HepG2 (cell line): Measurements from ENCODE around the gene CRLF1. TPM values are rescaled to one million over a fixed set of nuclear protein-coding genes. Genes with fewer than 3 reads are reported as not detected.

ENCODE experiments used
- ATAC-seq: fragments of 200-7000 bp; cut with Tn5 transposase; 3 replicates; pipeline ENCODE4 v1.9.1; 2020; ENCODE audit warnings: mild to moderate bottlenecking, moderate library complexity
- BruUV-seq: library from RNA; stranded (reverse); fragments of 400-500 nt; replicated peaks from 2 replicates; lab custom pipeline; 2021; lab: Mats Ljungman, UMichigan
- CTCF ChIA-PET: fragments of 300-600 bp; formaldehyde crosslinking; extraction: SDS; loops from one replicate; lab custom pipeline; 2021; ENCODE audit warnings: low total read pairs, inconsistent platforms, low intra/inter-chr PET ratio; lab: Yijun Ruan, JAX
- POLR2A ChIA-PET: fragments of 350-600 bp; sonication (Branson Sonifier 250); formaldehyde crosslinking; loops from one replicate; lab custom pipeline; 2020; ENCODE audit warnings: antibody characterized with exemption, inconsistent platforms; lab: Yijun Ruan, JAX
- DNase-seq: peaks from one replicate; pipeline ENCODE4 v3.0.0-alpha.2; 2015; ENCODE audit warnings: low spot score
- FAIRE-seq: peaks from 3 replicates; lab custom pipeline; 2011; peaks lifted over from hg19 to GRCh38; lab: Jason Lieb, UNC
- H2AFZ ChIP-seq: one replicate; pipeline ENCODE4 v1.6.1; 2011; ENCODE audit warnings: low read length, inconsistent platforms
- H3K27ac ChIP-seq: fragments of 300-600 bp; 3 replicates; pipeline ENCODE4 v1.8.0; 2011; ENCODE audit warnings: mixed run types, mild to moderate bottlenecking, mixed read lengths, low read length, inconsistent platforms; ENCODE audit not compliant: insufficient read depth; ENCODE audit errors: extremely low read length
- H3K27me3 ChIP-seq, 2 experiments: fragments of 200-600 bp in 1 of 2; 2 replicates in 1 of 2; 3 replicates in 1 of 2; pipeline versions ENCODE4 v1.6.0 to v1.8.0; 2011; ENCODE audit warnings: low read length in 2 of 2, mild to moderate bottlenecking in 2 of 2, moderate library complexity in 2 of 2, inconsistent platforms in 1 of 2; ENCODE audit not compliant: insufficient read depth in 2 of 2, control insufficient read depth in 1 of 2
- H3K36me3 ChIP-seq, 2 experiments: fragments of 200-600 bp in 1 of 2; replicated peaks in 1 of 2; 2 replicates in 1 of 2; 3 replicates in 1 of 2; pipeline versions ENCODE4 v1.5.1 to v1.8.0; 2011; ENCODE audit warnings: low read length in 2 of 2, inconsistent platforms in 1 of 2; ENCODE audit not compliant: insufficient read depth in 2 of 2, control insufficient read depth in 1 of 2
- H3K4me1 ChIP-seq: 2 replicates; pipeline ENCODE4 v1.5.1; 2012; ENCODE audit warnings: low read length, inconsistent platforms; ENCODE audit not compliant: insufficient read depth
- H3K4me2 ChIP-seq: 2 replicates; pipeline ENCODE4 v1.6.0; 2011; ENCODE audit warnings: low read depth, low read length, inconsistent platforms
- H3K4me3 ChIP-seq, 3 experiments: fragments of 200-600 bp in 1 of 3; sonication (generic), shearing (Covaris generic) in 1 of 3; replicated peaks in 1 of 3; 2 replicates each; pipeline ENCODE4 v1.5.1; 2011 to 2016; ENCODE audit warnings: low read length in 3 of 3, inconsistent platforms in 2 of 3, low read depth in 2 of 3, mild to moderate bottlenecking in 2 of 3, control low read depth in 1 of 3, mixed read lengths in 1 of 3; ENCODE audit not compliant: insufficient read depth in 1 of 3
- H3K79me2 ChIP-seq: one replicate; pipeline ENCODE4 v1.6.1; 2011; ENCODE audit warnings: low read length, inconsistent platforms; ENCODE audit not compliant: insufficient read depth
- H3K9ac ChIP-seq: 2 replicates; pipeline ENCODE4 v1.6.0; 2011; ENCODE audit warnings: mild to moderate bottlenecking, low read depth, low read length, inconsistent platforms; ENCODE audit not compliant: insufficient read depth
- H3K9me3 ChIP-seq: 2 replicates; pipeline ENCODE4 v1.5.1; 2012; ENCODE audit warnings: mild to moderate bottlenecking, low read length
- H4K20me1 ChIP-seq: 2 replicates; pipeline ENCODE4 v1.6.0; 2011; ENCODE audit warnings: inconsistent platforms, mild to moderate bottlenecking, low read length, moderate library complexity; ENCODE audit not compliant: insufficient read depth
- ARNT2 ChIP-seq: sonication (generic); formaldehyde crosslinking; IDR thresholded peaks from 2 replicates; pipeline ENCODE4 v1.8.0; 2022; ENCODE audit warnings: mild to moderate bottlenecking, low read depth, missing genetic modification reagents, moderate library complexity
- ATRX ChIP-seq: sonication (generic); formaldehyde crosslinking; IDR thresholded peaks from 2 replicates; pipeline ENCODE4 v1.4.0; 2020; ENCODE audit warnings: missing genetic modification reagents, borderline replicate concordance
- CREB3 ChIP-seq: sonication (generic); formaldehyde crosslinking; IDR thresholded peaks from 2 replicates; pipeline ENCODE4 v1.5.0; 2020; ENCODE audit warnings: missing genetic modification reagents
- EHMT2 ChIP-seq: fragments of 200-600 bp; sonication (generic); IDR thresholded peaks from 2 replicates; pipeline ENCODE4 v1.7.0; 2017; ENCODE audit warnings: antibody characterized with exemption, low read depth, low read length, borderline replicate concordance
- HDAC2 ChIP-seq: sonication (generic); formaldehyde crosslinking; IDR thresholded peaks from 2 replicates; pipeline ENCODE4 v1.4.0; 2020; ENCODE audit warnings: missing genetic modification reagents
- IKZF4 ChIP-seq: sonication (generic); formaldehyde crosslinking; IDR thresholded peaks from 2 replicates; pipeline ENCODE4 v1.5.1; 2020; ENCODE audit warnings: borderline replicate concordance, mild to moderate bottlenecking, low read depth, missing genetic modification reagents; ENCODE audit errors: not compliant biosample characterization
- IRX3 ChIP-seq: sonication (generic); formaldehyde crosslinking; IDR thresholded peaks from 2 replicates; pipeline ENCODE4 v1.8.1; 2023; ENCODE audit warnings: mild to moderate bottlenecking, low read depth, missing genetic modification reagents, borderline replicate concordance
- KDM5B ChIP-seq: sonication (generic); formaldehyde crosslinking; IDR thresholded peaks from 2 replicates; pipeline ENCODE4 v1.4.0; 2020; ENCODE audit warnings: missing genetic modification reagents, mild to moderate bottlenecking, borderline replicate concordance
- MLLT10 ChIP-seq: sonication (generic); formaldehyde crosslinking; IDR thresholded peaks from 2 replicates; pipeline ENCODE4 v1.4.0; 2020; ENCODE audit warnings: missing genetic modification reagents
- SNRNP70 ChIP-seq: fragments of 200-400 bp; formaldehyde crosslinking; IDR thresholded peaks from 2 replicates; pipeline ENCODE4 v1.6.1; 2017; ENCODE audit warnings: mild to moderate bottlenecking, low read depth, low read length, moderate library complexity
- TFE3 ChIP-seq: IDR thresholded peaks from 2 replicates; pipeline ENCODE4 v1.6.1; 2016
- ZBTB10 ChIP-seq: sonication (generic); formaldehyde crosslinking; IDR thresholded peaks from 2 replicates; pipeline ENCODE4 v1.4.0; 2020; ENCODE audit warnings: missing genetic modification reagents, borderline replicate concordance
- ZFP90 ChIP-seq: sonication (generic); formaldehyde crosslinking; IDR thresholded peaks from 2 replicates; pipeline ENCODE4 v1.8.0; 2022; ENCODE audit warnings: missing genetic modification reagents, mild to moderate bottlenecking, inconsistent platforms, borderline replicate concordance
- ZNF710 ChIP-seq: sonication (generic); formaldehyde crosslinking; IDR thresholded peaks from 2 replicates; pipeline ENCODE4 v1.5.0; 2020; ENCODE audit warnings: mild to moderate bottlenecking, missing genetic modification reagents, borderline replicate concordance
- ZNF724P ChIP-seq: sonication (generic); formaldehyde crosslinking; IDR thresholded peaks from 2 replicates; pipeline ENCODE4 v1.8.0; 2022; ENCODE audit warnings: missing genetic modification reagents, borderline replicate concordance
- ZNF83 ChIP-seq: sonication (generic); formaldehyde crosslinking; IDR thresholded peaks from 2 replicates; pipeline ENCODE4 v1.4.0; 2020; ENCODE audit warnings: missing genetic modification reagents, mild to moderate bottlenecking, borderline replicate concordance
- WGBS: methylation state at CpG from one replicate; pipeline ENCODE4 v1.1.6; 2017; ENCODE audit warnings: low lambda C conversion rate; 5-methylcytosine and 5-hydroxymethylcytosine counted together
- in situ Hi-C: cut with HindIII; loops from 2 replicates; pipeline ENCODE4 v1.10.0; 2017; ENCODE audit warnings: low pct_unique_long_range_greater_than_20kb; ENCODE audit not compliant: extremely low pct_ligation_motif_present
- intact Hi-C: fragments of 100-400 bp; cut with micrococcal nuclease; formaldehyde crosslinking; loops from one replicate; pipeline ENCODE4 v1.10.0; 2022; ENCODE audit not compliant: unreplicated experiment
- polyA plus RNA-seq, 8 experiments: library from polyadenylated mRNA; depleted of rRNA in 3 of 8; stranded (reverse) in 7 of 8; unstranded in 1 of 8; fragments of >200 nt; fragmentation: Illumina TruSeq in 4 of 8; extraction: Trizol in 4 of 8; gene quantifications; 2 replicates each; pipeline versions ENCODE4 v1.2.1 to v1.2.3, GENCODE V29; 2011 to 2016; ENCODE audit warnings: low read depth in 4 of 8, missing spikeins in 1 of 8, mixed read lengths in 1 of 8; ENCODE audit not compliant: insufficient read depth in 1 of 8
- total RNA-seq, 5 experiments: library from RNA; depleted of rRNA; stranded (reverse); fragments of >200 nt; fragmentation: Illumina TruSeq; extraction: Trizol; gene quantifications; 2 replicates each; pipeline ENCODE4 v1.2.3, GENCODE V29; 2016; ENCODE audit warnings: low read depth in 1 of 5

Gene CRLF1
- total and polyA plus RNA-seq, 2 of the 13 experiments (the other 11 are each of a cell fraction or from before 2014, with no cell fraction given) = 217 to 296 TPM

- TF ChIP-seq ZNF83 (CRISPR knock-in tag) (no peak), MLLT10 (no peak), IKZF4 (CRISPR knock-in tag) (no peak), ZNF710 (CRISPR knock-in tag) (no peak), IRX3 (CRISPR knock-in tag) (no peak)
These were observed 42.9 kb upstream of the CRLF1 start (continued) for GRCh38 chr19:18649371-18650020.

- 98% methylated on average over 13 of the region's 13 CpGs for WGBS
- Histone ChIP-seq H3K9me3 (no peaks in the 10 kb centered on the region), H3K27me3 (no peaks in the 10 kb centered on the region), H3K9ac (no peak overlapping the region), H3K27ac (no peak overlapping the region), H4K20me1 (no peaks in the 10 kb centered on the region), H3K36me3 (no peaks in the 10 kb centered on the region; a peak in 1 of 5 replicates), H3K79me2 (peaks cover 4% of the 10 kb centered on the region), H2AFZ (no peak overlapping the region), H3K4me2 (no peak overlapping the region), H3K4me3 (no peak overlapping the region), H3K4me1 (peaks cover 10% of the 10 kb centered on the region; the same call in 1 of the 2 replicates)
- in situ Hi-C loops = no loop called here
- intact Hi-C loops = no loop called here
- no TSS peak for BruUV-seq
- no peak for ATAC-seq
- ChIA-PET CTCF (no interaction called here), POLR2A (no interaction called here)
- DNase-seq = no peak
- no peak for FAIRE-seq
- no peak for TF ChIP-seq HDAC2 (CRISPR knock-in tag)
- TF ChIP-seq TFE3 = no peak
- no peak for TF ChIP-seq EHMT2
- TF ChIP-seq ARNT2 = no peak
- no peak for TF ChIP-seq SNRNP70
- no peak for TF ChIP-seq ATRX
- TF ChIP-seq ZBTB10 (CRISPR knock-in tag) = no peak
- no peak for TF ChIP-seq ZNF724P (CRISPR knock-in tag)
- TF ChIP-seq KDM5B (CRISPR knock-in tag) = no peak
- no peak for TF ChIP-seq CREB3 (CRISPR knock-in tag)
- no peak for TF ChIP-seq ZFP90 (CRISPR knock-in tag)
These were observed 42.3 kb upstream of the CRLF1 start for GRCh38 chr19:18648973-18649315.
